Aorta (tissue), 5 donors: ENCODE measurements around the gene NAIF1. TPM values are rescaled to one million over a fixed set of nuclear protein-coding genes. Genes with fewer than 3 reads are reported as not detected.
"Not testable (repeated sequence)": the region's sequence is repeated elsewhere in the genome, so short reads cannot be mapped to it uniquely, and the experiment has no call there.

Experiments used
- ATAC-seq: fragments of 200-7000 bp; cut with Tn5 transposase; one replicate; pipeline ENCODE4 v1.9.1; 2022; ENCODE audit warnings: moderate library complexity; ENCODE audit not compliant: low FRiP score
- DNase-seq, 2 donors: peaks; one replicate each; pipeline ENCODE4 v3.0.0-alpha.2; 2020
- H3K27ac ChIP-seq, 2 donors: one replicate each; pipeline ENCODE4 v1.5.1; 2013; ENCODE audit warnings: low read length in 2 of 2, mild to moderate bottlenecking in 2 of 2, moderate library complexity in 2 of 2, control low read depth in 1 of 2, inconsistent platforms in 1 of 2, low read depth in 1 of 2
- H3K27me3 ChIP-seq, 2 donors: one replicate each; pipeline ENCODE4 v1.6.1; 2013; ENCODE audit warnings: control low read depth in 1 of 2, low read length in 1 of 2, mild to moderate bottlenecking in 1 of 2, moderate library complexity in 1 of 2; ENCODE audit not compliant: insufficient read depth in 2 of 2, control insufficient read depth in 1 of 2
- H3K36me3 ChIP-seq, 2 donors: one replicate each; pipeline ENCODE4 v1.6.1; 2013; ENCODE audit warnings: control low read depth in 1 of 2, low read length in 1 of 2, mild to moderate bottlenecking in 1 of 2; ENCODE audit not compliant: insufficient read depth in 2 of 2, control insufficient read depth in 1 of 2
- H3K4me1 ChIP-seq, 2 donors: one replicate each; pipeline ENCODE4 v1.6.1; 2013; ENCODE audit warnings: low read length in 2 of 2, control low read depth in 1 of 2, mild to moderate bottlenecking in 1 of 2, moderate library complexity in 1 of 2; ENCODE audit not compliant: insufficient read depth in 2 of 2, control insufficient read depth in 1 of 2
- H3K4me3 ChIP-seq, 2 donors: one replicate each; pipeline ENCODE4 v1.5.1; 2013; ENCODE audit warnings: low read length in 2 of 2, control low read depth in 1 of 2, mild to moderate bottlenecking in 1 of 2
- H3K9me3 ChIP-seq: one replicate; pipeline ENCODE4 v1.6.1; 2013; ENCODE audit warnings: mild to moderate bottlenecking, low read length; ENCODE audit not compliant: control insufficient read depth
- WGBS, 2 donors: extraction: QIAGEN DNeasy Blood & Tissue Kit; methylation state at CpG; one replicate each; pipeline ENCODE4 v1.1.7; 2013; 5-methylcytosine and 5-hydroxymethylcytosine counted together
- intact Hi-C, 2 donors: fragments of 100-400 bp; cut with DNase I; formaldehyde crosslinking; loops; one replicate each; pipeline versions ENCODE4 v1.14.2 to v1.15.0; 2022
- polyA plus RNA-seq, 2 donors: library from polyadenylated mRNA; stranded (reverse); fragments of 200-250 nt; gene quantifications; one replicate each; pipeline ENCODE4 v1.2.3, GENCODE V29; 2013
- total RNA-seq, 2 donors: library from RNA; stranded (reverse); fragmentation: NEBNext Ultra II Directional; extraction: Animal tissue kit (Norgen Biotek cat#: 25700); gene quantifications; one replicate each; pipeline ENCODE4 v1.2.1, GENCODE V29; 2021
- donor health status: healthy with polysubstance abuse.
- donor health status: Bipolar disorder and iron deficiency.
- donor health status: DM: no; HTN: no; CAD: no.
- donor health status: DM: no; HTN: no; CAD: no.
- donor health status: DM: yes; HTN: yes; CAD: no.

NAIF1 gene
- total and polyA plus RNA-seq, 4 donors = 5.4 to 10.4 (median 8.0) TPM

- DNase-seq (no peak), ATAC-seq (no peak)
- intact Hi-C loops = no loop called here
- Histone ChIP-seq H3K27ac (no peak overlapping the region), H3K36me3 (no peaks in the 10 kb centered on the region), H3K9me3 (no peaks in the 10 kb centered on the region), H3K27me3 (no peaks in the 10 kb centered on the region), H3K4me1 (peaks cover 0 to 3% of the 10 kb centered on the region in 2 donors), H3K4me3 (no peak overlapping the region)
- 91 to 93% methylated on average over 5 of the region's 5 CpGs for WGBS, 2 donors
These were observed 13.1 kb upstream of the NAIF1 start for GRCh38 chr9:128080206-128080605.

DNA sequence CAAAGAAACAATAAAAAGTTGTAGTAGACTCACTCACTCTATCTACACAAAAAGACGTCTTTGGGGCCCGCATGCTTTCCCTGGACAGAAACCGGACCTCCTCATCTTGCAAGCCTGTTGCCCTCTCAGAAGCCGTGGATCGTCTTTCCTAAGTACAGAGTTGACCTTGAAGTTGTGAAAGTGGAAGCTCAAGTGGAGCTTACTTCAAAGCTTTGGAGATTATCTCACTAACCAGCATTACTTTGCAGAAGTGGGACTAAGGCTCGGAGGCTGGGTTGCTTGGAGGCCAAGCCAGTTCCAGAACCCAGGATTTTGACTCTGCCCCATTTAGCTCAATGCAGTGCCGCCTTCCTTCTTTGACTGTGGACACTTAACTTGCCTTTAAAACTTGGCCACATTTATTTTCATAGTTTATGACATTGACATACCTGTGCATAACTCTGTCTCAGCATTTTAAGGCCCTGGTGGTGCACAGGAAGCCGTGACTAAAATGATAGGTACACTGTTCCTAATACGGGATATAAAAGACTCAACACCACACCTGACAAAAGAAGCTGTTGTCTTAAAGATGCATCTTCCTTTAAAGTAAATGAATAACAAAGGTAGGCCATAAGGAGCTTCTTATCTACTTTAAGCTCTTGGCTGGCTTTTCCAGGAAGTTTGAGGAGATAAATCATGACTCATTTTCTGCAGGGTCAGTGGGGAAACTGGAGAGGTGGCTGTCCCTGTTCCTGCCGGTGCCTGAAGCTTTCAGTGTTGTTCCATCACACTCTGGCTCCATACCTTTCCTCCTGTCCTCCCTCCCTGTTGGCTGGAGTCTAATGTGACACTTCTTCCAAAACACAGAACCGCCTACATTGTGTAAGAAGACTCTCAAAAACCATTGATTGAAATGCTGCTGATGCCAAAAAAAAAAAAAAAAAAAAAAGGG, 11.6 kb upstream of the NAIF1 start:
- ATAC-seq (no peak), DNase-seq (no peak)
- Histone ChIP-seq H3K9me3 (no peaks in the 10 kb centered on the region), H3K36me3 (no peaks in the 10 kb centered on the region), H3K4me1 (peaks cover 0 to 3% of the 10 kb centered on the region in 2 donors), H3K4me3 (no peak overlapping the region), H3K27ac (no peak overlapping the region), H3K27me3 (no peaks in the 10 kb centered on the region)
- WGBS, 2 donors = 69 to 70% methylated on average over 11 of the region's 11 CpGs
- intact Hi-C loops = no loop called here

DNA sequence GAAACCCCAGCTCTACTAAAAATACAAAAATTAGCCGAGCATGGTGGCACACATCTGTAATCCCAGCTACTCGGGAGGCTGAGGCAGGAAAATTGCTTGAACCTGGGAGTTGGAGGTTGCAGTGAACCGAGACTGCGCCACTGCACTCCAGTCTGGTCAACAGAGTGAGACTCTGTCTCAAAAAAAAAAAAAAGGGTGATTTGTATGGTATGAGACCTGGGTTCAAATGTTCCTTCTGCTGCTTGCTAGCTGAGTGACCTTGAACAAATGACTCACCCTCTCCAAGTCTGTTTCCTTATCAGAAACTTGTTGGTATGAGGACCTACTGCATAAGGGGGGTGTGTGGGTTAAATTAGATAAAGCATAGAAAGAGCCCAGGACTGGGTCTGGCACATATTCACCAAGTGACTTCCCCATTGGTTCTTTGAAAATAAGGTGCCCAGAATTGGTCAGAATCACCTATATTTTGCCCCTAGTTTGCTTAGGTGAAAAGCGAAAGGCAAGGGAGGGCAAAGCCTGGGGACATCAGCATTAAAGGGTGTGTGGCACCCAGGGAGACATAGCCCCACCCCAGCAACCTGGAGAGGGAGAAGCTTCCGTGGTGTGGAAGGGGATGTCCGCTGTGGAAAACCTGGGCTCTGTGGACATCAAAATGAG, 10.9 kb upstream of the NAIF1 start:
- no peak for DNase-seq
- no peak for ATAC-seq
- Histone ChIP-seq H3K9me3 (no peaks in the 10 kb centered on the region), H3K27me3 (no peaks in the 10 kb centered on the region), H3K27ac (no peak overlapping the region), H3K4me1 (peaks cover 0 to 3% of the 10 kb centered on the region in 2 donors), H3K36me3 (no peaks in the 10 kb centered on the region), H3K4me3 (no peak overlapping the region)
- 92 to 95% methylated on average over 7 of the region's 7 CpGs for WGBS, 2 donors
- intact Hi-C loops = no loop called here

GRCh38 chr9:128073253-128073886, 6.2 kb upstream of the NAIF1 start:
- Histone ChIP-seq H3K36me3 (no peaks in the 10 kb centered on the region), H3K27ac (peak overlapping the region; percentile 29 to 96), H3K4me3 (no peak overlapping the region), H3K9me3 (no peaks in the 10 kb centered on the region), H3K27me3 (no peaks in the 10 kb centered on the region), H3K4me1 (peaks cover 0 to 10% of the 10 kb centered on the region in 2 donors)
- WGBS, 2 donors = 75 to 79% methylated on average over 7 of the region's 7 CpGs
- intact Hi-C loops = no loop called here
- ATAC-seq (peak; percentile 47), DNase-seq (no peak)

GRCh38 chr9:128072144-128073021, 5.3 kb upstream of the NAIF1 start:
- no peaks in the 10 kb centered on the region for H3K9me3 ChIP-seq
- WGBS, 2 donors = 1% methylated on average over 5 of the region's 5 CpGs
- ATAC-seq = peak; percentile 40
- no peaks in the 10 kb centered on the region for H3K27me3 ChIP-seq
- peaks cover 0 to 10% of the 10 kb centered on the region in 2 donors for H3K4me1 ChIP-seq
- peak overlapping the region; percentile 80 to 96 for H3K27ac ChIP-seq
- H3K36me3 ChIP-seq = no peaks in the 10 kb centered on the region
- H3K4me3 ChIP-seq = no peak overlapping the region
- DNase-seq = peak; percentile 88 to 92
- intact Hi-C loops = no loop called here

DNA sequence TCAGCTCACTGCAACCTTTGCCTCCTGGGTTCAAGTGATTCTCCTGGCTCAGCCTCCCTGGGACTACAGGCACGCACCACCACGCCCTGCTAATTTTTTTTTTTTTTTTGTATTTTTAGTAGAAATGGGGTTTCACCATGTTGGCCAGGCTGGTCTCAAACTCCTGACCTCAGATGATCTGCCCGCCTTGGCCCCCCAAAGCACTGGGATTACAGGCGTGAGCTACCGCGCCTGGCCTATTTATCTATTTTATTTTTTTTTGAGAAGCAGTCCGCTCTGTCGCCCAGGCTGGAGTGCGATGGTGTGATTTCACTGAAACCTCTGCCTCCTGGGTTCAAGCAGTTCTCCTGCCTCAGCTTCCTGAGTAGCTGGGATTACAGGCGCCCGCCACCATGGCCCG, 4.4 kb upstream of the NAIF1 start:
- ATAC-seq, DNase-seq, H3K4me3 ChIP-seq, H3K9me3 ChIP-seq, H3K36me3 ChIP-seq, H3K4me1 ChIP-seq, H3K27me3 ChIP-seq, intact Hi-C loops: not testable (repeated sequence)
- peak overlapping the region in 1 of 2 donors; percentile 39 for H3K27ac ChIP-seq
- 90 to 92% methylated on average over 12 of the region's 12 CpGs for WGBS, 2 donors

DNA sequence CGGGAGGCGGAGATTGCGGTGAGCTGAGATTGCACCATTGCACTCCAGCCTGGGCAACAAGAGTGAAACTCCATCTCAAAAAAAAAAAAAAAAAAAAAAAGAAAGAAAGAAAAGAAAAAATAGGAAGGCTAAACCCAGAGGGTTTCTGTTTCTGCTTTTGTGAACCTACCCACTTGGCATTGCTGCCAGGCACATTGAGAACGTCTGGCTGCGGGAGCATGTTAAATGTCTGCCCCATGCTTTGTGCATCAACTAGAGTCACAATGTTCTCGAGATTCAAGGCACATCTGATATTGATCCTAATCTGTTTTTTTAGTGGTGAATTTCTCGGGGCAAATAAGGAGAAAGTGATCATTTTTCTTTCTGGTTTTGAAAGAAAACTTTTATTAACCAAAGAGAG, 3.8 kb upstream of the NAIF1 start:
- intact Hi-C loops = no loop called here
- DNase-seq = no peak
- WGBS, 2 donors = 17 to 21% methylated on average over 7 of the region's 7 CpGs
- peaks cover 2 to 9% of the 10 kb centered on the region in 2 donors for H3K4me1 ChIP-seq
- no peak overlapping the region for H3K4me3 ChIP-seq
- H3K9me3 ChIP-seq = no peaks in the 10 kb centered on the region
- H3K36me3 ChIP-seq = no peaks in the 10 kb centered on the region
- H3K27ac ChIP-seq = peak overlapping the region; percentile 31 to 43
- no peak for ATAC-seq
- no peaks in the 10 kb centered on the region for H3K27me3 ChIP-seq
